ENCODE results near the gene POU4F1. TPM values are rescaled to one million over a fixed set of nuclear protein-coding genes. Genes with fewer than 3 reads are reported as not detected.
"Not testable (repeated sequence)": the region's sequence is repeated elsewhere in the genome, so short reads cannot be mapped to it uniquely, and the experiment has no call there.

The POU4F1 gene
- not detected in 2 replicates for total RNA-seq (ENCODE audit: low replicate concordance)

- no peak for DNase-seq (ENCODE audit: low read depth)
- no peak within 1 kb of the TSS for H3K4me3 ChIP-seq (ENCODE audit: low read depth, low read length)
- TF ChIP-seq CTCF (IDR thresholded peaks at IDR 0.05; ENCODE audit: insufficient read depth, low read length) = no peak
Observed at GRCh38 chr13:78603240-78603957, at the start of gene POU4F1. POU4F1 (minus strand) TSS chr13:78603552; CDS start chr13:78603326, 226 bp downstream.

- DNase-seq (ENCODE audit: low read depth) = no peak
- H3K4me3 ChIP-seq (ENCODE audit: low read depth, low read length) = no peak overlapping the region
- no peak for TF ChIP-seq CTCF (IDR thresholded peaks at IDR 0.05; ENCODE audit: insufficient read depth, low read length)
Observed at GRCh38 chr13:78652651-78653050, 49.3 kb upstream of the POU4F1 start.

- DNase-seq (ENCODE audit: low read depth) = no peak
Observed at GRCh38 chr13:78650717-78651083, 47.3 kb upstream of the POU4F1 start.

GRCh38 chr13:78649997-78650716, 46.8 kb upstream of the POU4F1 start:
- TF ChIP-seq CTCF (IDR thresholded peaks at IDR 0.05; ENCODE audit: insufficient read depth, low read length) = no peak
- no peak for DNase-seq (ENCODE audit: low read depth)
- no peak overlapping the region for H3K4me3 ChIP-seq (ENCODE audit: low read depth, low read length)

More at GRCh38 chr13:78650717-78651083, 47.3 kb upstream of the POU4F1 start:
- TF ChIP-seq CTCF (IDR thresholded peaks at IDR 0.05; ENCODE audit: insufficient read depth, low read length) = no peak
- H3K4me3 ChIP-seq (ENCODE audit: low read depth, low read length) = no peak overlapping the region

GRCh38 chr13:78647109-78647678, 43.8 kb upstream of the POU4F1 start:
- not testable (repeated sequence) for DNase-seq (ENCODE audit: low read depth); H3K4me3 ChIP-seq (ENCODE audit: low read depth, low read length)

GRCh38 chr13:78638216-78638615, 34.9 kb upstream of the POU4F1 start:
- no peak for TF ChIP-seq CTCF (IDR thresholded peaks at IDR 0.05; ENCODE audit: insufficient read depth, low read length)
- no peak overlapping the region for H3K4me3 ChIP-seq (ENCODE audit: low read depth, low read length)
- DNase-seq (ENCODE audit: low read depth) = no peak

- H3K4me3 ChIP-seq (ENCODE audit: low read depth, low read length) = no peak overlapping the region
- DNase-seq (ENCODE audit: low read depth) = no peak
- no peak for TF ChIP-seq CTCF (IDR thresholded peaks at IDR 0.05; ENCODE audit: insufficient read depth, low read length)
Observed at GRCh38 chr13:78636495-78636894, 33.1 kb upstream of the POU4F1 start.

All from fibroblast of the aortic adventitia (primary cell).